Adrenal gland (tissue), 5 donors: ENCODE results near the gene KCNJ1.

Experiments
- CTCF ChIP-seq, 6 experiments: fragments of 450-650 bp in 4 of 6; fragments of 200-600 bp in 2 of 6; sonication (generic) in 1 of 6; IDR thresholded peaks; 1 replicate in 5 of 6; 2 replicates in 1 of 6; pipeline versions ENCODE4 v1.5.1 to v1.8.0; 2016 to 2021; ENCODE audit warnings: antibody characterized with exemption in 6 of 6, mild to moderate bottlenecking in 2 of 6, moderate library complexity in 1 of 6
- POLR2A ChIP-seq, 2 donors: fragments of 450-650 bp; IDR thresholded peaks; one replicate each; pipeline ENCODE4 v1.6.1; 2017; ENCODE audit warnings: antibody characterized with exemption in 2 of 2, mild to moderate bottlenecking in 2 of 2, moderate library complexity in 1 of 2
- donor health status: DM: no; HTN: no; CAD: no.

GRCh38 chr11:128823753-128824152 is 43.3 kb downstream of the KCNJ1 start:
- TF ChIP-seq CTCF (IDR thresholded peaks at IDR 0.05) (no peak), POLR2A (IDR thresholded peaks at IDR 0.05) (no peak)
